ENCODE results near the gene XPNPEP2.

XPNPEP2 gene

DNA sequence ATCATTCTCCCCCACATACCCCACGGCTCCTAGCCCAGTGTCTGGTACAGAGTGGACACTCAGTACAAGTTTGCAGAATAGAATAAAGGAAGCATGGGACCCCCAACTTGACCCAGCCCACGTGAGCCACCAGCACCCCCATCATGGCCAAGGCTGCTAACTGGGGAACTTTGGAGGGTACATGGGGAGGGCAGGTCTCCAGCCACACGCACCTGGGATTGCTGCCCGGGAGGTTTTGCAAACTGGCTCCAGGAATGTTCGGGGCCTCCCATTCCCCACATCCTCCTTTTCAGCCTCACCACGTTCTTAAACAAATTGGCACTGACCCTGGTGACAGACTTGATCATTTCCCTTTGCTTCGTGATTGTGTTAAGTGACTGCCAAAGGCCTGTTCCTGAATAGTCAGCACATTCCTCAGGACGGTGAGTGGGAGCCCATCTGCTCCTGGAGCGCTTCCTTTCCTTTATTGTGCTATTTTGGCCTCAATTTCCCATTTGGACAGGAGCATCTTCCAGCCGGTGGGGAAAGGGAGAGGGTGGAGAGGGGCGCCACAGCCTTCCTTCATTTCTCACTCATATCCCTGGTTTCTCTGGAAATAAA is 18.7 kb upstream of the XPNPEP2 start:
- no peak for DNase-seq

DNA sequence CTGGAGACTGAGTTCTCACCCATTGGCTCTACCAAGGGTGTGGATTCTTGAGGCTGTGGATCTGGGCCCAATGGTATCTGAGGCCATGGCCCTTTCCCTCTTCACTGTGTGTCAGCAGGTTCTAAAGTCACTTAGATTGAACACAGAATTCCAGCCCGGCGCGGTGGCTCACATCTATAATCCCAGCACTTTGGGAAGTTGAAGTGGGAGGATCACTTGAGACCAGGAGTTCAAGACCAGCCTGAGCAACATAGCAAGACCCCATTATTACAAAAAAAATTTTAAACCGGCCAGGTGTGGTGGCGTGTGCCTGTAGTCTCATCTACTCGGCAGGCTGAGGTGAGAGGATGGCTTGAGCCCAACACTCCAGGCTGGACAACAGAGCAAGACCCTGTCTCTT is 18.0 kb upstream of the XPNPEP2 start:
- no peak for DNase-seq

DNA sequence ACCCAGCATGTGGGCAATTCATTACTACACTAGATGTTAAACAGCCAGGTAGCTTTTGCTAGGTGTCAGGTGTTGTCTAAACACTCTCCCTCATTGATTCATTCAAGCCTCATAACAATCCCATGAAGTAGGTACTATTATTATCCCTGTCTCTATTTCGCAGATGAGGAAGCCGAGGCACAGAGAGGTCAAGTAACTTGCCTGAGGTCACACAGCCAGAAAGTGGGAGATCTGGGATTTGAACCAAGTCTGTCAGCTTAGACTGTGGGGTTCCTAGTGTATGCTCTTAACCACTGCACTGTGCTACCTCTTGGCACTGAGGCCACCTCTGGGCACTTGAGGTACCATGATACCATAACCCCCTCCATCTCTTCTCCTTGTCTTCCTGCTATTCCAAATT is 17.4 kb upstream of the XPNPEP2 start:
- DNase-seq: no peak

DNA sequence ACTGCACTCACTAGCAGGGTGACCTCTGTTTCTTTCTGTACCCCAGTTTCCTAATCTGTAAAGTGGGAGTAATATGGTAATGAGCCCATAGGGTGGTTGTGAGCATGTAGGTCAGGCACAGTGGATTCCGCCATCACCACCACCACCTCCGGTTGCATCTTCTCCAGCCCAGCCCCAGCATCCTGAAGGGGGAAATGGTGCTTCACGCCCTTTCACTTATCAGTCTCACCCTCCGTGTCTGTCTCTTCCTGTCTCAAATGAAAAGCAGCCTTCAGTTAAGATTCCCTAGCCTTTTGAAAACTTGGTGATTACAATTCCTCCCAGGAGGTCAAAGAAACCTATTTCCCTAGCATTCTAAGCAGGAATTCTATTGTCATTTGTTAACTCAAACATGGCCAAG is 16.9 kb upstream of the XPNPEP2 start:
- peak in 2 of 5 experiments; percentile 23 to 53 for DNase-seq

DNA sequence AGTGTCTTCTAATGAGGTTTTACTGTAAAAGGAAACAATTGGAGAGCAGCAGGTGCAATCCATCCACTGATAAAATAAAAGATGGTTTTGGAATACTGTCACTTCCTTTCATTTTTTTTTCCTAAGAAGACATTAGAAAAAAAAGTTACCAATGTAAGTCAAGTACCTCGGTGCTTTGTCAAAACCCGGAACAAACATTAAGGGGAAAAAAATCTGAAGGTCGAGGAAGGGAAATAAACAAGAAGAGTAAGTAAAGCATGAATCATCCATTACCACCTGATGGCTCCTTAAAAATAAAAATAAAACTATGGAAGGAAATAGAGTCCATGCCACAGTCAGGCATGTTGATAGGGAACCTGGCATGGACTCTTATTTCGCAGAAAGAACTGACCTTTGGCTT is 15.3 kb upstream of the XPNPEP2 start:
- no peak for DNase-seq

DNA sequence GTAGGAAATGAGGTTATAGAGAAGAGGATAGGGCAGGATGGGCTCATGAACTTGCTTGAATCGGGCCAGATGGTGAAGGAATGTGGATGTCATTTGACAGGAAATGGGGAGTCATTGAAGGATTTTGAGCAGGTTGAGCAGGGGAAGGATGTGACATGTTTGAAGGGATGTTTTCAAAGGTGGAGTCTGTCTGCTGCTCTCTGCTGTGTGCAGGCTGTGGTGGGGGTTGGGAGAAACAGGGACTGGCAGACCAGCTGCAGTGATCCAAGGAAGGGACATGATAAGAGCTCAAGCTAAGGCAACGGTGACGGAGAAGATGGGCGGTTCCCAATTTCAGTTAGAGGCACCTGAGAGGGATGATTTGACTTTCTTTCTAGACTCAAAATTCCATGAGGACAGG is 14.0 kb upstream of the XPNPEP2 start:
- no peak for DNase-seq

DNA sequence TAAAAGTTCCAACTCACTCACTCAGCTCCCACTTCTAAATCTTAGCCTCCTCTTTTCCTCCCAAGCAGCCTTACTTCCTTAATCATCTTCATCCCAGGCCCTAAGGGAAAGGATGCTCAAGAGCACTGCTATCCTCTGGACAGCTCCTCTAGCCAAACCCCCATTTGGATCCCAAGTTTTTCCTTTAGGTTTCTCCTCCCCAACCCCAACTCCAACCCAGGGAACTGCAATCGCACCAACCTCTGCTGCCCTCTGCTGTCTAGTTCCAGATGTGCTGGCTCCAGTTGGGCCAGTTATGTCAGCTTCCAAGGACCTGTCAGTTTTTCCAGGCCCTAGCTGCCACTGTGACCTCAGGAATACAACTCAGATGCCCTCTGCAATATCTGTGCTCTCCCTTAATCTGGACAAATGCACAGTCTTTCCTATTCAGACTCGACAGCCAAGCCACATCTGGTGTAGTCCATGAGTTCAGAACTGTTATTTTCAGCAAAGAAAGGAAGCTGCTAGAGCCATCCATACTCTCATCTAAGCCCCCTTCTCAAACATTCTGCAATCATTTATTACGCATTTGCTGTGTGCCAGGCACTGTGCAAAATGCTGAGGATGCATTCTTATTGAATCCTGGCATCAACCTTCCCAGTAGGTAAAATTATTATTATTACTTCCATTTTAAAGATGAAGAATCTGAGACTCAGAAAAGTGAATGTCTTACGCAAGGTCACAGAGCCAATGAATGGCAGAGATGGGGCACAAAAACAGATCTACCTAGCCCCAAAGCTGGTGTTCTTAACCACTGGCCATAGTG is 12.3 kb upstream of the XPNPEP2 start:
- DNase-seq: peak in 1 of 5 experiments; percentile 19

DNA sequence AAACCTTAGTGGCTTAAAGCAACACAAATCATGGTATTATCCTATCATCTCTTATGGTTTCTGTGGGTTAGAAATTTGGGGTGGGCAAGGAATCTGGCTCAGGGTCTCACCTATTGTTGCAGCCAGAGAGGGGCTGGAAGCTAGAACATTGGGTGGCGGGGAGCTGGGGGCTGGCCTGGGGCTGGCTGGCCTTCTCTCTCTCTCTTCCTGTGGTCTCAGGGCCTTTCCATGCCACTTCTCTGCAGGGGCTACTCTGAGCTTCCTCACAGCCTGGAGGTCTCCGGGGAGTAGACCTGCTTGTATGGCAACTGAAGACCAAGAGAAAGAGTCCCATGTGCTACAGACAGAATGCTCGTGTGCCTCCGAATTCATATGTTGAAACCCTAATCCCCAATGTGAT is 10.7 kb upstream of the XPNPEP2 start:
- DNase-seq: no peak

DNA sequence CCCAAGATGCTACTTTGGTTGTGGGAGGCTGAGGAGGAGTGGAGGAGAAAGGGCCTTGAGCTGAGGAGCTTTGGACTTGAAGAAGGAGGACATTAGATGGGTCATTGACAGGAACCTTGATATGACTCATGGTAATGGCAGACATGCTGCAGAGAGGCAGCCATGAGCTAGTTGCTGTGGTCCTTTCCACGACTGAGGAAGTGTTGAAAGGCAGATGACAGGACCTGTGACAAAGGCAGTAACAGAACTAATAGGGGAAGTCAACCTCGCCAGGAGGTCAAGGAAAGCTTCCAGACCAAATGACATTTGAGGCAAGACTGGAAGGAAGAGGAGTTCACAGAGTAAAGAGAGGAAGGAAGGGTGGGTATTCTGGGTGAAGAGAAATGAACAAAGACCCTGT is 7.6 kb upstream of the XPNPEP2 start:
- no peak for DNase-seq

DNA sequence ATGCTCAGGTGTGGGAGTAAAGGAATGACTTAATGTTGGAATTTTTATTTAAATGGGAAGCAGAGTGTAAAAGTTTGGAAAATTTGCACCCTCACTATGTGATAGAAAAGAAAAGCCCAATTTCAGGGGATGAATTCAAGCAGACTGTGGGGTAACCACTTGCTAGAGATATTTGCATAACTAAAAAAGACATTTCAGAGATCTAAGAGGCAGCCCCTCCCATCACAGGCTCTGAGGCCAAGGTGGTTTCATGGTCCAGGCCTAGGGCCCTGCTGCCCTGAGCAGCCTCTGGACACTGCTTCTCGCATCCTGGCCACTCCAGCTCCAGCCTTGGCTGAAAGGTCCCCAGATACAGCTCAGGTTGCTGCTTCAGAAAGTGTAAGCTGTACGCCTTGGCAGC is 5.9 kb upstream of the XPNPEP2 start:
- DNase-seq: no peak

DNA sequence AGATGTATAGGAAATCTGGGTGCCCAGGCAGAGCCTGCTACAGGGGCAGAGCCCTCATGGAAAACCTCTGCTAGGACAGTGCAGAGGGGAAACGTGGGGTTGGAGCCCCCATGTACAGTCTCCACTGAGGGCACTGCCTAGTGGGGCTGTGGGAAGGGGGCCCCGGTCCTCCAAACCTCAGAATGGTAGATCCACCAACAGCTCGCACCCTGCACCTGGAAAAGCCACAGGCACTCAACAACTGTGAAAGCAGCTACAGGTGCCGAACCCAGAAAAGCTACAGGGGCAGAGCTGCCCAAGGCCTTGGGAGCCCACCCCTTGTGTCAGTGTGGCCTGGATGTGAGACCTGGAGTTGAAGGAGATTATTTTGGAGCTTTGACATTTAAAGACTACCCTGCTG is 5.4 kb upstream of the XPNPEP2 start:
- no peak for DNase-seq

DNA sequence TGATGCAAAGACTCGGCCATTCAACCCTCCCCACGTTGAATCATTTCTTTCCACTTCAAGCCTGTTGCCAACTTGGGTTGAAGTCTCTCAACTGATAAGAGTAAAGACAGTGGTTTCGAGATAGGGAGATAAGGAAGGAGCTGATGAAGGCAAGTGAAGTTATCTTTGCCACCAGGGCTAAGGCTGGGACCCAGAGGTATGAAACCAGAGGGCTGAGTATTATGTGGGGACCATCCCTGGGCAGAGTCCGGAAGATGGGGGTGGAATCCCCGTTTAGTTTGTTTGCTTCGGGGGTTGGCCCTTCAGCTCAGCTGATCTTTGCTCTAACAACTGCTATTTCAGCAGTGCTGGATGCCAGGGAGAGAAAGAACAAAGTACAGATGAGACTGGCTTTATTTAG is 2.3 kb upstream of the XPNPEP2 start:
- DNase-seq: peak in 1 of 5 experiments; percentile 91

DNA sequence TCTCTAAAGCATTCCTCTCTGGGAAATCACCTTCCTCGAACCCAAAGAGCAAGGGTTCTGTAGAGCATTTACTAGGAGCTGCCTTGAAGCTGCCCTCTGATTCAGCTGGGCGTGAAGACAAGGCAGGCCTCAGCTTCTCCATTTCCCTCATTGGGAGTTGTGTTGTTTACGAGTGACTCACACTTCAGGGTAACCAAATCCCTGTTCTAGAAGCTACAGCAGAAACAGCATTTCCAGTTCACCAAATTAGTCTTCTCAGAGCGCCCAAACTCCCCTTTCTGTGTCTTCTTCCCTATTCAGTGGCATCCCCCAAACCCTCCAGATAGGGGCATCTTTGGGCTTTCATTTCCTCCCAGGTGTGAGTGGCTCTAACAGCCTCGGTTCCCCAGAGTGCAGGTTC is 863 bp upstream of the XPNPEP2 start:
- DNase-seq: no peak

DNA sequence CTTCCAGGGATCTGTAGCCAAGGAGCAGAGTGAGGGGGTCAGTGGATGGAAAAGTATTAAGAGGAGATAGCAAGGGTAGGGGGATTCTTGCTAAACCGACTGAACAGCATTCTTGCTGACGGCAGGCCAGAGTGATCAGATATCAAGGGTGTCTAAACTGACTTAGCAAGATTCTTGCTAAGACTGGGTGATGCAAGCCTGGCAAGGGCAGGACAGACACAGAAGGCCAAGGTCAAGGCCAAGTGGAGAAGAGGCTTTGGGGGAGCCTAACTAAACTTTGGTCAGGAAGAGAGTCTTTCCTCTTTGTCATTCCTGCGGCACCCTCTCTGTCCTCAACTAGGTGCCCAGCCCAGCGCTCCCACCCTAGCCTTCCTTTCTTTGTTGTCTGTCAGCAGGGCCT is 799 bp downstream of the XPNPEP2 start:
- no peak for DNase-seq

DNA sequence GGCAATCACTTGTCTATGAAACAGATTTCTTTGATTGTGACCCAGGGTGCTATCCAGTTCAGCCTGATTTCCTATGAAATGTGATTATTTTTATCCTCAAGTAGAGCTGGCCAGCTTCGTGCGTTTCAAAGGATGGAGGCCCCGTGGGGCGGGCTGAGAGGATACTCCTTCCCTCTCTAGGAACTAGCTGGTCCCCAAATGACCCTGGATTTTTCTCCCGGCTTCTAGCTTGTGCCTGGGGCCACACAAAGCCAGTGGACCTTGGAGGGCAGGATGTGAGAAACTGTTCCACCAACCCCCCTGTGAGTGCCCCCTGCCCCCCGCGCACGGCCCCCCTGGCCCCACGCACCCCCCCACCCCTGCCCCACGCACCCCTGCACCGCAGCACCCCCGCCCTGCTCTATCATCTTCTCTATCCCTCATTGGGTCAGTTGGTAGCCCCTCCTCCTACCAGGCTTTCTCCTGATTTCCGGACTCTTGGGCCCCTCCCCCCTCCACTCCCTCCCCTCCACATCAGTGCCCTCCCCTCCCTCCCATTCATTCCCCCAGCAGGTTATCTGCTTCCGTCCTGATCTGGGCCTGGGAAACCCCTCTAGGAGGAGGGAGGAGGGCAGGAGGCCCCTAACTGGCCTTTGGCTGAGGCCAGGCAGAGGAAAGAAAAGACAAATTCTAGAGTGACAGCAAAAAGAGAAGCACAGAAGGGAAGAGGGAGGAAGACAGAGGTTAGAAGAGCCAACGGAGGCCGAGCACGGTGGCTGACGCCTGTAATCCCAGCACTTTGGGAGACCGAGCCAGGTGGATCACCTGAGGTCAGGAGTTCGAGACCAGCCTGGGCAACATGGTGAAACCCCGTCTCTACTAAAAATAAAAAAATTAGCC is 3.3 kb downstream of the XPNPEP2 start:
- DNase-seq: no peak

DNA sequence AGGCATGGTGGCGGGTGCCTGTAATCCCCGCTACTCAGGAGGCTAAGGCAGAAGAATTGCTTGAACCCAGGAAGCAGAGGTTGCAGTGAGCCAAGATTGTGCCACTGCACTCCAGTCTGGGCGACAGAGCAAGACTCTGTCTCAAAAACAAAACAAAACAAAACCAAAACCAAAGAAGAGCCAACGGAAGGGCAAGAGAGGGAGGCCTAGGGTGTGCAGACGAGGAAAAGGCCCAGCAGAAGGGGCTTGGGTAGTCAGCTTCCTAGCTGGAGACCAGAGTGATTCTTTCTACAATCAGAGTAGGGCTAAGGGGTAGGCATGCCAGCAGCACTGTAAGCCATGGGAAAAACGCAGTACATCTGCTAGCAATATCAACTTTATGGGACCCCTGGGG is 4.0 kb downstream of the XPNPEP2 start:
- DNase-seq: peak in 1 of 5 experiments; percentile 18

DNA sequence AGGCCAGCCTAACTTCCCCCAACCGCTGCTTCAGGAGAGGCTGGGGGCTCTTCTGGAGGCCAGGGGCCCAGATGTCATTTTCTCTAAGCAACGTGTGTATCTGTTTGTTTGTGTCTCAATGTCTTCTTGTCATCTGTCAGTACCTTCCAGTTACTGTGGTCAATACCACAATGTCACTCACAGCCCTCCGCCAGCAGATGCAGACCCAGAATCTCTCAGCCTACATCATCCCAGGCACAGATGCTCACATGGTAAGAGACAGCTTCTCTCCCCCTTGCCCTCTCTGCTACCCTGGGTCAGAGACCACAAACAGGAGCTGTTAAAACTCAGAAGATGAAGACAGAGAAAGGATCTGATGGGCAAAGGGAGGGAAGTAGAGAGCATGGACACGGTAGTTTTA is 5.0 kb downstream of the XPNPEP2 start:
- DNase-seq: peak in 1 of 5 experiments; percentile 70

DNA sequence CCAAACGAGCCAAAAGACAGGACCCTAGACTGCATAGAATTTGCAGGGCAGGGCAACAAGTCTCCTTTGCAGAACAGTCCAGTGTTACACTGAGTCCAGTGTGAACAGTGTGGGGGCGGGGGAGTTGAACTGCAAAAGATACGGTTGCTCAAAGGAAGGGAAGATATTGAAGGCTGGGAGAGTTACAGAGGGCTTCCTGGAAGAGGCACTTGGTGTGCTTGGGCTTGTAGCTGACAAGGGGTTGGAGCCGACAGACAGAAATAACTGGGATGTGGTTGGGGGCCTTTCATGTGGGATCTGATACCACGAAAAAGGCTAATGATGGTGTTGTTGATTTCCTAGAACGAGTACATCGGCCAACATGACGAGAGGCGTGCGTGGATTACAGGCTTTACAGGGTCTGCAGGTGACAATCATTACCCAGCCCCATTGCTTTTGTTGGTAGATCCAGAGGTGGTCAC is 6.1 kb downstream of the XPNPEP2 start:
- peak in 3 of 5 experiments; percentile 20 to 48 (median 44) for DNase-seq

DNA sequence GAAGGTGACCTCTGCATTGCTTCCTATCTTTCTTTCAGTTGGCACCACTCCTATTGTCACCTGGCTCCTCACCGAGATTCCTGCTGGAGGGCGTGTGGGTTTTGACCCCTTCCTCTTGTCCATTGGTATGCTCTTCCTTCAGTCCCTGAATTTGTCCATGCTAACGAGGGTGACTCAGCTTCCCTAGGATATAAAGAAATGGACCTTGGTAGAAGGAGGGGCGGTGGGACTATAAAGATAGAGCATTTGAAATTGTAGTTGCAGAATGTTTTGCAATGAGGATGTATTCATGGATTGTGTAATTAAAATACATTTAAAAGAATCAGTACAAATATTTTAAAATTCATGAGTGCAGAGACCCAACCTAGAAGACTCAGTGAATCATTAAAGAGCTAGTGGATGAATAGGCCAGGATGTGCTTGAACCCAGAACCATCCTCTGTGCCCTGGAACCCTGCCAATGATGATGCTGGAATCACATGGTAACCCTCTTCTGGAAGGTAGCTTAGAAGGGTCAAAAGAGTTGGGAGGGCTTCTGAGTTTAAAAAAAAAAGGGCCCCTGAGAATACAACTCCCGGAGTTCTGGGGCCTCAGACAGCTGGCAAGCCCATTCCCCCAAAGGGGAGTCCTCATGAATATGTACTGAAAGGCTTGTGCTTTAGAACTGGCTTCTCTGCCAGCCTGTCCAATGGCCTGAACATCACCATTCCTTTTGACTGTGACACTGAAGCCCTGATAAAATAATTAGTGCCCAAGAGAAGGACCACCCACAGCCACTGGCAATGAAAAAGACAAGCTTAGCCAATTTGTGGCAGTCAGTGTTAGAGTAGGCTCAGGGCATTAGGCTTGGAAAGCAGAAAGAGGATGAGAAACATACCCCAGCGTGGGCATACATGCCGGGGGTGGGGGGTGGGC is 8.0 kb downstream of the XPNPEP2 start:
- no peak for DNase-seq

DNA sequence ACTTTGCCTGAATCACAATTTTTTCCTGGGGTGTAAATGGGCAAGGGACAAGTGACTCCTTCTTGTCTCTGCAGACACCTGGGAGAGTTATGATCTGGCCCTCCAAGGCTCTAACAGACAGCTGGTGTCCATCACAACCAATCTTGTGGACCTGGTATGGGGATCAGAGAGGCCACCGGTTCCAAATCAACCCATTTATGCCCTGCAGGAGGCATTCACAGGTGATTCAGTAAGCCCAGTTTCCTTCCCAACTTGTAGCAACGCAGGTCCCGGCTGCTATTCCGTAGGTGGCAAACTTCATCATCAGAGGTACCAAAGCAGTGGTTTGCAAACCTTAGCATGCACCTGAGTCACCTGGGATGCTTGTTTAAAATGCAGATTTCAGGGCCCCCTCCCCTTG is 8.8 kb downstream of the XPNPEP2 start:
- DNase-seq: no peak

DNA sequence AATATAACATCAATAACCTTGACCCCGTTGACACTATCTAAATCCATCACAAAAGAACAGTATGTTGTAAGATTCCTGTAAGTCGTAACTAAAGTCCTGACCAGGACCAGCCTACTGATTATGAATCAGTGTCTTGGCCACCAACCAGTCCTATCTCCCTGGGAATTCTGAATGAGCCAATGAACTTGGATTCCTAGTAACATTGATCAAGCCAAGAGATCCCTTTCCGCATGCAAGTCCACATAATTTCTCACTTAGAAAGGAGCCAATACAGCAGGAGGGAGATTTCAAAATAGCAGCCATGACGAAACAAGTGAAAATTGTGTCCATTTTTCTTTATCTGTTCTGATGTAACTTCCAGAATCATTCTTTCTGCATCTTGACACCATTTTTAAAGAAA is 9.5 kb downstream of the XPNPEP2 start:
- no peak for DNase-seq

DNA sequence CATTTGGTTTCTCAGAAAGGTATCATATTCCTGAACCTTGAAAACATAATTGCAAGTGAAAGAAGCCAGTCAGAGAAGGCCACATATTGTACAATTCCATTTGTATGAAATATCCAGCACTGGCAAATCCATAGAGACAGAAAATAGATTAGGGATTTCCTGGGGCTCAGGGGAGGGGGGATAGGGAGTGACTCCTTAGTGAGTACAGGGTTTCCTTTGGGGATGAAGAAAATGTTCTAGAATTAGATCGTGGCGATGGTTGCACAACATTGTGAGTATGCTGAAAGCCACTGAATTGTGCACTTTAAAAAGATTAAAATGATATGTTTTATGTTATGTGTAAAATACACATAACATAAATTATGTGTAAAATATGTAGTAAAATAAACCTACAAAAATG is 10.3 kb downstream of the XPNPEP2 start:
- no peak for DNase-seq

Measured in T-helper 2 cell (primary cell).